IMR-90 (cell line): ENCODE data around the gene FITM1. TPM values are rescaled to one million over a fixed set of nuclear protein-coding genes. Genes with fewer than 3 reads are reported as not detected.

Experiments
- ATAC-seq: fragments of 200-7000 bp; cut with Tn5 transposase; 2 replicates; pipeline ENCODE4 v1.9.1; 2020; ENCODE audit warnings: low read depth, mild to moderate bottlenecking, moderate library complexity
- BruUV-seq: library from RNA; stranded (reverse); fragments of 400-500 nt; replicated peaks from 2 replicates; lab custom pipeline; 2021; lab: Mats Ljungman, UMichigan
- CTCF ChIA-PET: fragments of 300-600 bp; formaldehyde crosslinking; extraction: SDS; loops from one replicate; lab custom pipeline; 2021; ENCODE audit warnings: antibody characterized with exemption; lab: Yijun Ruan, JAX
- POLR2A ChIA-PET: fragments of 300-600 bp; sonication (Branson Sonifier 250); formaldehyde crosslinking; loops from one replicate; lab custom pipeline; 2022; ENCODE audit warnings: antibody characterized with exemption; ENCODE audit not compliant: unreplicated experiment; lab: Charles Lee
- DNase-seq: peaks from one replicate; pipeline ENCODE4 v3.0.0; 2013
- H2AFZ ChIP-seq: replicated peaks from 2 replicates; pipeline ENCODE3; 2013; ENCODE audit warnings: low read length, mild to moderate bottlenecking; ENCODE audit not compliant: poor library complexity
- H2AK5ac ChIP-seq: 2 replicates; pipeline ENCODE4 v1.6.1; 2013; ENCODE audit warnings: low read depth, low read length, inconsistent platforms
- H2AK9ac ChIP-seq: replicated peaks from 2 replicates; pipeline ENCODE3; 2013; ENCODE audit warnings: mild to moderate bottlenecking, low read depth, low read length, moderate library complexity; ENCODE audit not compliant: poor library complexity
- H2BK120ac ChIP-seq: 2 replicates; pipeline ENCODE4 v1.6.1; 2013; ENCODE audit warnings: low read depth, low read length, inconsistent platforms
- H2BK15ac ChIP-seq: 3 replicates; pipeline ENCODE4 v1.6.1; 2013; ENCODE audit warnings: low read depth, low read length, inconsistent platforms
- H2BK20ac ChIP-seq: 2 replicates; pipeline ENCODE4 v1.6.1; 2013; ENCODE audit warnings: low read depth, mild to moderate bottlenecking, inconsistent platforms, low read length, moderate library complexity
- H2BK5ac ChIP-seq: 2 replicates; pipeline ENCODE4 v1.6.1; 2013; ENCODE audit warnings: mild to moderate bottlenecking, low read depth, low read length, inconsistent platforms; ENCODE audit not compliant: poor library complexity, severe bottlenecking
- H3K14ac ChIP-seq: replicated peaks from 2 replicates; pipeline ENCODE4 v1.6.1; 2013; ENCODE audit warnings: low read depth, low read length, inconsistent platforms
- H3K18ac ChIP-seq: 2 replicates; pipeline ENCODE4 v1.6.1; 2013; ENCODE audit warnings: low read depth, low read length, control low read depth
- H3K23ac ChIP-seq: 2 replicates; pipeline ENCODE4 v1.6.1; 2013; ENCODE audit warnings: low read depth, low read length, inconsistent platforms
- H3K27ac ChIP-seq: 2 replicates; pipeline ENCODE4 v1.5.1; 2013; ENCODE audit warnings: mild to moderate bottlenecking, control low read depth, low read length; ENCODE audit not compliant: insufficient read depth
- H3K27me3 ChIP-seq: 2 replicates; pipeline ENCODE4 v1.6.1; 2013; ENCODE audit warnings: low read length; ENCODE audit not compliant: control insufficient read depth, insufficient read depth
- H3K36me3 ChIP-seq: 2 replicates; pipeline ENCODE4 v1.6.1; 2013; ENCODE audit warnings: low read length, mixed read lengths; ENCODE audit not compliant: control insufficient read depth, insufficient read depth
- H3K4ac ChIP-seq: 2 replicates; pipeline ENCODE4 v1.6.1; 2013; ENCODE audit warnings: low read depth, low read length, inconsistent platforms
- H3K4me1 ChIP-seq: 2 replicates; pipeline ENCODE4 v1.6.1; 2013; ENCODE audit warnings: low read length, mixed read lengths; ENCODE audit not compliant: control insufficient read depth, insufficient read depth
- H3K4me2 ChIP-seq: 2 replicates; pipeline ENCODE4 v1.6.1; 2013; ENCODE audit warnings: low read depth, mild to moderate bottlenecking, control low read depth, low read length, moderate library complexity
- H3K4me3 ChIP-seq: 2 replicates; pipeline ENCODE4 v1.5.1; 2013; ENCODE audit warnings: low read depth, mild to moderate bottlenecking, control low read depth, low read length, moderate library complexity; ENCODE audit not compliant: insufficient read depth
- H3K56ac ChIP-seq: 2 replicates; pipeline ENCODE4 v1.6.1; 2013; ENCODE audit warnings: low read length, inconsistent platforms; ENCODE audit not compliant: insufficient read depth; ENCODE audit errors: extremely low read depth
- H3K79me1 ChIP-seq, 2 experiments: 2 replicates each; pipeline ENCODE4 v1.6.1; 2013; ENCODE audit warnings: low read length in 2 of 2, inconsistent platforms in 1 of 2, low read depth in 1 of 2
- H3K9ac ChIP-seq: 2 replicates; pipeline ENCODE4 v1.6.1; 2013; ENCODE audit warnings: low read depth, low read length, control low read depth
- H3K9me1 ChIP-seq: 2 replicates; pipeline ENCODE4 v1.6.1; 2013; ENCODE audit warnings: low read length, inconsistent platforms; ENCODE audit not compliant: insufficient read depth
- H3K9me3 ChIP-seq: 2 replicates; pipeline ENCODE4 v1.6.1; 2013; ENCODE audit warnings: low read length; ENCODE audit not compliant: control insufficient read depth, insufficient read depth
- H4K20me1 ChIP-seq: 2 replicates; pipeline ENCODE4 v1.6.1; 2013; ENCODE audit warnings: low read length, inconsistent platforms; ENCODE audit not compliant: insufficient read depth
- H4K5ac ChIP-seq: 2 replicates; pipeline ENCODE4 v1.6.1; 2013; ENCODE audit warnings: mild to moderate bottlenecking, low read depth, low read length, control low read depth
- H4K8ac ChIP-seq, 2 experiments: 2 replicates each; pipeline ENCODE4 v1.6.1; 2013; ENCODE audit warnings: low read depth in 2 of 2, low read length in 2 of 2, control low read depth in 1 of 2, inconsistent platforms in 1 of 2
- H4K91ac ChIP-seq: 2 replicates; pipeline ENCODE4 v1.6.1; 2013; ENCODE audit warnings: low read depth, low read length, inconsistent platforms; ENCODE audit not compliant: insufficient read depth
- BHLHE40 ChIP-seq: fragments of 150-350 bp; IDR thresholded peaks from 2 replicates; pipeline ENCODE4 v1.6.1; 2016; ENCODE audit warnings: mild to moderate bottlenecking, low read depth, low read length
- CEBPB ChIP-seq: IDR thresholded peaks from 2 replicates; pipeline ENCODE4 v1.6.1; 2012; ENCODE audit warnings: low read depth, low read length, improper control_type of control experiment
- FOS ChIP-seq: fragments of 150-350 bp; IDR thresholded peaks from 2 replicates; pipeline ENCODE4 v1.6.1; 2016; ENCODE audit warnings: low read depth, low read length
- MAFK ChIP-seq: IDR thresholded peaks from 2 replicates; pipeline ENCODE4 v1.6.1; 2012; ENCODE audit warnings: low read depth, low read length, improper control_type of control experiment
- MAZ ChIP-seq: IDR thresholded peaks from 2 replicates; pipeline ENCODE4 v1.6.1; 2012; ENCODE audit warnings: low read depth, mild to moderate bottlenecking, low read length, improper control_type of control experiment, moderate library complexity, borderline replicate concordance
- MXI1 ChIP-seq: IDR thresholded peaks from 2 replicates; pipeline ENCODE4 v1.6.1; 2012; ENCODE audit warnings: low read depth, mild to moderate bottlenecking, low read length, moderate library complexity, borderline replicate concordance
- POLR2A ChIP-seq: IDR thresholded peaks from 2 replicates; pipeline ENCODE4 v1.6.1; 2012; ENCODE audit warnings: mild to moderate bottlenecking, low read depth, low read length
- RAD21 ChIP-seq: IDR thresholded peaks from 2 replicates; pipeline ENCODE4 v1.6.1; 2012; ENCODE audit warnings: low read length, improper control_type of control experiment
- RCOR1 ChIP-seq: IDR thresholded peaks from 2 replicates; pipeline ENCODE4 v1.6.1; 2012; ENCODE audit warnings: mild to moderate bottlenecking, low read length, improper control_type of control experiment; ENCODE audit not compliant: insufficient replicate concordance
- SMC3 ChIP-seq: fragments of 150-350 bp; IDR thresholded peaks from 2 replicates; pipeline ENCODE4 v1.6.1; 2016; ENCODE audit warnings: low read depth, mild to moderate bottlenecking, antibody characterized with exemption, low read length, moderate library complexity
- WGBS, 2 experiments: methylation state at CpG; one replicate each; pipeline versions ENCODE4 v1.1.5 to v1.1.7; 2013; ENCODE audit warnings: missing lambda C conversion rate in 2 of 2; ENCODE audit not compliant: insufficient read length in 1 of 2; ENCODE audit errors: extremely low coverage in 2 of 2; 5-methylcytosine and 5-hydroxymethylcytosine counted together
- dilution Hi-C: fragments of 300-500 bp; cut with HindIII; formaldehyde crosslinking; loops from one replicate; pipeline ENCODE4 v1.14.3; 2018; ENCODE audit warnings: low sequenced_read_pairs; ENCODE audit not compliant: unreplicated experiment
- in situ Hi-C: fragments of 300-500 bp; cut with MboI; formaldehyde crosslinking; loops from 3 replicates; pipeline ENCODE4 v1.14.3; 2019; ENCODE audit warnings: low sequenced_read_pairs, inconsistent platforms, mixed read lengths
- intact Hi-C: fragments of 100-400 bp; cut with micrococcal nuclease; formaldehyde crosslinking; loops from 2 replicates; pipeline ENCODE4 v1.10.0; 2022
- polyA plus RNA-seq, 3 experiments: library from polyadenylated mRNA; depleted of rRNA; stranded (reverse); fragments of >200 nt; gene quantifications; 2 replicates each; pipeline ENCODE4 v1.2.3, GENCODE V29; 2012; ENCODE audit warnings: low replicate concordance in 1 of 3
- total RNA-seq: library from RNA; depleted of rRNA; stranded (reverse); fragments of >200 nt; gene quantifications from 2 replicates; pipeline ENCODE4 v1.2.3, GENCODE V29; 2012
- TF ChIP-seq, protein P1 (sequence below): fragments of 150-350 bp; IDR thresholded peaks from 2 replicates; pipeline ENCODE4 v1.6.1; 2017; ENCODE audit warnings: mild to moderate bottlenecking, antibody characterized with exemption, low read length, low read depth
- TF ChIP-seq, protein P2 (sequence below): fragments of 150-350 bp; IDR thresholded peaks from 2 replicates; pipeline ENCODE4 v1.6.1; 2016; ENCODE audit warnings: low read depth, mild to moderate bottlenecking, low read length, moderate library complexity, borderline replicate concordance
- TF ChIP-seq, protein P3 (sequence below): conservative IDR thresholded peaks from 2 replicates; pipeline ENCODE4 v1.5.1; 2012; ENCODE audit warnings: mild to moderate bottlenecking, low read depth, low read length, improper control_type of control experiment

The FITM1 gene
- total and polyA plus RNA-seq, 2 of the 4 experiments (the other 2 are of a cell fraction), result not detected

DNA sequence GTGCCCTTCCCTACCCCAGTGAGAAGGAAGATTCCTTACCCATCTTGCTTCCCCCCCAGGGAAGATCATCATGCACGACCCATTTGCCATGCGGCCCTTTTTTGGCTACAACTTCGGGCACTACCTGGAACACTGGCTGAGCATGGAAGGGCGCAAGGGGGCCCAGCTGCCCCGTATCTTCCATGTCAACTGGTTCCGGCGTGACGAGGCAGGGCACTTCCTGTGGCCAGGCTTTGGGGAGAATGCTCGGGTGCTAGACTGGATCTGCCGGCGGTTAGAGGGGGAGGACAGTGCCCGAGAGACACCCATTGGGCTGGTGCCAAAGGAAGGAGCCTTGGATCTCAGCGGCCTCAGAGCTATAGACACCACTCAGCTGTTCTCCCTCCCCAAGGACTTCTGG, 27.0 kb upstream of the FITM1 start:
- Histone ChIP-seq H3K36me3 (peaks cover 40% of the 10 kb centered on the region), H3K23ac (no peak overlapping the region), H4K8ac (no peak overlapping the region), H2AK5ac (no peak overlapping the region), H2BK120ac (no peak overlapping the region), H3K9me1 (peaks cover 8% of the 10 kb centered on the region; the same call in 1 of the 2 replicates), H3K4me3 (no peak overlapping the region), H3K56ac (no peak overlapping the region), H3K9ac (no peak overlapping the region), H3K18ac (no peak overlapping the region), H4K20me1 (peaks cover 6% of the 10 kb centered on the region; the same call in 1 of the 2 replicates), H2BK20ac (no peak overlapping the region), H3K27ac (no peak overlapping the region), H3K14ac (no peak overlapping the region), H3K79me1 (peaks cover 0 to 8% of the 10 kb centered on the region in 2 experiments; a peak in 1 of 4 replicates), H3K4me2 (no peak overlapping the region), H2AFZ (no peak overlapping the region), H4K91ac (no peak overlapping the region), H3K4me1 (no peaks in the 10 kb centered on the region), H4K5ac (no peak overlapping the region), H3K9me3 (no peaks in the 10 kb centered on the region; the same call in 1 of the 2 replicates), H2AK9ac (no peak overlapping the region), H2BK15ac (no peak overlapping the region), H3K27me3 (no peaks in the 10 kb centered on the region), H3K4ac (no peak overlapping the region), H2BK5ac (no peak overlapping the region)
- in situ Hi-C loops (no loop called here), intact Hi-C loops (no loop called here), dilution Hi-C loops (no loop called here)
- TF ChIP-seq CEBPB (no peak), FOS (no peak), MAFK (no peak), MAZ (no peak), POLR2A (no peak), BHLHE40 (no peak), RCOR1 (no peak), SMC3 (no peak), MXI1 (no peak), RAD21 (no peak)
- TF ChIP-seq, protein P1, sequence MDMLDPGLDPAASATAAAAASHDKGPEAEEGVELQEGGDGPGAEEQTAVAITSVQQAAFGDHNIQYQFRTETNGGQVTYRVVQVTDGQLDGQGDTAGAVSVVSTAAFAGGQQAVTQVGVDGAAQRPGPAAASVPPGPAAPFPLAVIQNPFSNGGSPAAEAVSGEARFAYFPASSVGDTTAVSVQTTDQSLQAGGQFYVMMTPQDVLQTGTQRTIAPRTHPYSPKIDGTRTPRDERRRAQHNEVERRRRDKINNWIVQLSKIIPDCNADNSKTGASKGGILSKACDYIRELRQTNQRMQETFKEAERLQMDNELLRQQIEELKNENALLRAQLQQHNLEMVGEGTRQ, result no peak
- TF ChIP-seq, protein P2, sequence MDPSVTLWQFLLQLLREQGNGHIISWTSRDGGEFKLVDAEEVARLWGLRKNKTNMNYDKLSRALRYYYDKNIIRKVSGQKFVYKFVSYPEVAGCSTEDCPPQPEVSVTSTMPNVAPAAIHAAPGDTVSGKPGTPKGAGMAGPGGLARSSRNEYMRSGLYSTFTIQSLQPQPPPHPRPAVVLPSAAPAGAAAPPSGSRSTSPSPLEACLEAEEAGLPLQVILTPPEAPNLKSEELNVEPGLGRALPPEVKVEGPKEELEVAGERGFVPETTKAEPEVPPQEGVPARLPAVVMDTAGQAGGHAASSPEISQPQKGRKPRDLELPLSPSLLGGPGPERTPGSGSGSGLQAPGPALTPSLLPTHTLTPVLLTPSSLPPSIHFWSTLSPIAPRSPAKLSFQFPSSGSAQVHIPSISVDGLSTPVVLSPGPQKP, result no peak
- TF ChIP-seq, protein P3, sequence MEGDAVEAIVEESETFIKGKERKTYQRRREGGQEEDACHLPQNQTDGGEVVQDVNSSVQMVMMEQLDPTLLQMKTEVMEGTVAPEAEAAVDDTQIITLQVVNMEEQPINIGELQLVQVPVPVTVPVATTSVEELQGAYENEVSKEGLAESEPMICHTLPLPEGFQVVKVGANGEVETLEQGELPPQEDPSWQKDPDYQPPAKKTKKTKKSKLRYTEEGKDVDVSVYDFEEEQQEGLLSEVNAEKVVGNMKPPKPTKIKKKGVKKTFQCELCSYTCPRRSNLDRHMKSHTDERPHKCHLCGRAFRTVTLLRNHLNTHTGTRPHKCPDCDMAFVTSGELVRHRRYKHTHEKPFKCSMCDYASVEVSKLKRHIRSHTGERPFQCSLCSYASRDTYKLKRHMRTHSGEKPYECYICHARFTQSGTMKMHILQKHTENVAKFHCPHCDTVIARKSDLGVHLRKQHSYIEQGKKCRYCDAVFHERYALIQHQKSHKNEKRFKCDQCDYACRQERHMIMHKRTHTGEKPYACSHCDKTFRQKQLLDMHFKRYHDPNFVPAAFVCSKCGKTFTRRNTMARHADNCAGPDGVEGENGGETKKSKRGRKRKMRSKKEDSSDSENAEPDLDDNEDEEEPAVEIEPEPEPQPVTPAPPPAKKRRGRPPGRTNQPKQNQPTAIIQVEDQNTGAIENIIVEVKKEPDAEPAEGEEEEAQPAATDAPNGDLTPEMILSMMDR, result no peak
- ChIA-PET CTCF (interaction anchor here (1.5 kb wide), 1 partner anchor 23 kb away, joined by 3 read pairs; no protein-coding TSS in a partner anchor), POLR2A (no interaction called here)
- ATAC-seq (no peak), DNase-seq (no peak)
- 92% methylated on average over 9 of the region's 13 CpGs; no CpG with 5 or more reads in 1 of the 2 experiments for WGBS, 2 experiments
- no TSS peak for BruUV-seq
